Neural progenitor cell (in vitro differentiated cells): Measurements from ENCODE around the gene CACTIN. TPM values are rescaled to one million over a fixed set of nuclear protein-coding genes. Genes with fewer than 3 reads are reported as not detected.

ENCODE experiments used
- DNase-seq: peaks from one replicate; pipeline ENCODE4 v3.0.0-alpha.2; 2016; ENCODE audit warnings: low spot score
- H2AFZ ChIP-seq: fragments of 200-600 bp; sonication (generic); replicated peaks from 2 replicates; pipeline ENCODE4 v1.6.1; 2016; ENCODE audit warnings: antibody characterized with exemption
- H3F3A ChIP-seq: fragments of 200-600 bp; sonication (generic); 2 replicates; pipeline ENCODE4 v1.6.1; 2016; ENCODE audit warnings: antibody characterized with exemption, low read depth
- H3K27ac ChIP-seq: fragments of 200-600 bp; sonication (generic); 2 replicates; pipeline ENCODE4 v1.5.1; 2016; ENCODE audit warnings: mild to moderate bottlenecking
- H3K27me3 ChIP-seq: fragments of 200-600 bp; sonication (generic); 2 replicates; pipeline ENCODE4 v1.6.1; 2016; ENCODE audit warnings: mild to moderate bottlenecking, moderate library complexity
- H3K36me3 ChIP-seq: fragments of 200-600 bp; sonication (generic); 2 replicates; pipeline ENCODE4 v1.5.1; 2016
- H3K4me1 ChIP-seq: fragments of 200-600 bp; sonication (generic); 2 replicates; pipeline ENCODE4 v1.6.1; 2016; ENCODE audit warnings: mixed run types
- H3K4me2 ChIP-seq: fragments of 200-600 bp; sonication (generic); 2 replicates; pipeline ENCODE4 v1.6.1; 2016
- H3K4me3 ChIP-seq: fragments of 200-600 bp; sonication (generic); 2 replicates; pipeline ENCODE4 v1.5.1; 2016
- H3K79me2 ChIP-seq: fragments of 200-600 bp; sonication (generic); 2 replicates; pipeline ENCODE4 v1.6.1; 2016; ENCODE audit warnings: low read depth
- H3K9ac ChIP-seq: fragments of 200-600 bp; sonication (generic); 2 replicates; pipeline ENCODE4 v1.6.1; 2016
- H3K9me3 ChIP-seq: fragments of 200-600 bp; sonication (generic); 2 replicates; pipeline ENCODE4 v1.5.1; 2016; ENCODE audit warnings: low read depth
- H4K20me1 ChIP-seq: fragments of 200-600 bp; sonication (generic); 2 replicates; pipeline ENCODE4 v1.6.1; 2016; ENCODE audit warnings: low read depth
- H3K27ac Mint-ChIP-seq: 3 replicates; pipeline ENCODE4 v1.8.0; 2021; ENCODE audit warnings: mixed read lengths
- H3K27me3 Mint-ChIP-seq: 2 replicates; pipeline ENCODE4 v1.8.0; 2022; ENCODE audit warnings: low read depth, mild to moderate bottlenecking, inconsistent platforms, moderate library complexity, mixed read lengths; ENCODE audit not compliant: insufficient read depth
- H3K36me3 Mint-ChIP-seq: 3 replicates; pipeline ENCODE4 v1.8.0; 2021; ENCODE audit warnings: mixed read lengths
- H3K4me1 Mint-ChIP-seq: 3 replicates; pipeline ENCODE4 v1.8.0; 2021; ENCODE audit warnings: mixed read lengths
- H3K4me3 Mint-ChIP-seq: 3 replicates; pipeline ENCODE4 v1.8.0; 2021; ENCODE audit warnings: mild to moderate bottlenecking, moderate library complexity, mixed read lengths
- H3K9me3 Mint-ChIP-seq: 3 replicates; pipeline ENCODE4 v1.8.0; 2020; ENCODE audit warnings: mixed read lengths
- EZH2 ChIP-seq: fragments of 200-600 bp; sonication (generic); IDR thresholded peaks from 2 replicates; pipeline ENCODE4 v1.6.1; 2017; ENCODE audit warnings: antibody characterized with exemption, mild to moderate bottlenecking, moderate library complexity
- EZH2phosphoT487 ChIP-seq: fragments of 200-600 bp; sonication (generic); IDR thresholded peaks from 2 replicates; pipeline ENCODE4 v1.6.1; 2017; ENCODE audit warnings: antibody characterized with exemption
- total RNA-seq: library from RNA; depleted of rRNA; stranded (reverse); fragments of >200 nt; gene quantifications from 2 replicates; pipeline ENCODE4 v1.2.3, GENCODE V29; 2015; ENCODE audit warnings: low replicate concordance
- TF ChIP-seq, protein P1 (sequence below): fragments of 200-600 bp; sonication (generic); IDR thresholded peaks from 2 replicates; pipeline ENCODE4 v1.5.1; 2017; ENCODE audit warnings: antibody characterized with exemption, mild to moderate bottlenecking

CACTIN gene
- total RNA-seq, 1 donor from 2014 or later = 6.0 TPM

- Mint-ChIP-seq H3K27me3 (peaks cover 7% of the 10 kb centered on the region), H3K4me3 (peak overlapping the region; percentile 68), H3K4me1 (peaks cover 23% of the 10 kb centered on the region), H3K36me3 (peaks cover 7% of the 10 kb centered on the region), H3K9me3 (no peaks in the 10 kb centered on the region), H3K27ac (no peak overlapping the region)
- Histone ChIP-seq H3K9ac (no peak overlapping the region), H3K27me3 (peaks cover 58% of the 10 kb centered on the region), H3K4me1 (peaks cover 15% of the 10 kb centered on the region), H3K27ac (no peak overlapping the region), H3K4me3 (peak overlapping the region; percentile 50), H3K4me2 (peak overlapping the region; percentile 80), H3F3A (peaks cover 48% of the 10 kb centered on the region), H3K79me2 (peaks cover 6% of the 10 kb centered on the region), H2AFZ (no peak overlapping the region), H3K36me3 (no peaks in the 10 kb centered on the region), H4K20me1 (peaks cover 57% of the 10 kb centered on the region), H3K9me3 (no peaks in the 10 kb centered on the region)
- TF ChIP-seq EZH2phosphoT487 = no peak
- DNase-seq = no peak
Observed at GRCh38 chr19:3575949-3576673, 50.5 kb downstream of the CACTIN start.

GRCh38 chr19:3575260-3575741, 51.3 kb downstream of the CACTIN start:
- H3K4me3 Mint-ChIP-seq = peak overlapping the region; percentile 57
- H3K27ac Mint-ChIP-seq = no peak overlapping the region

GRCh38 chr19:3573858-3574637, 52.5 kb downstream of the CACTIN start:
- H3K27ac ChIP-seq = no peak overlapping the region
- peaks cover 6% of the 10 kb centered on the region for H3K79me2 ChIP-seq
- H3K36me3 ChIP-seq = no peaks in the 10 kb centered on the region
- peaks cover 57% of the 10 kb centered on the region for H4K20me1 ChIP-seq
- Mint-ChIP-seq H3K27ac (no peak overlapping the region), H3K36me3 (peaks cover 7% of the 10 kb centered on the region), H3K27me3 (peaks cover 7% of the 10 kb centered on the region), H3K9me3 (no peaks in the 10 kb centered on the region), H3K4me1 (peaks cover 23% of the 10 kb centered on the region), H3K4me3 (peak overlapping the region; percentile 88)
- peaks cover 15% of the 10 kb centered on the region for H3K4me1 ChIP-seq
- H3K4me2 ChIP-seq = peak overlapping the region; percentile 93
- TF ChIP-seq, protein P1, sequence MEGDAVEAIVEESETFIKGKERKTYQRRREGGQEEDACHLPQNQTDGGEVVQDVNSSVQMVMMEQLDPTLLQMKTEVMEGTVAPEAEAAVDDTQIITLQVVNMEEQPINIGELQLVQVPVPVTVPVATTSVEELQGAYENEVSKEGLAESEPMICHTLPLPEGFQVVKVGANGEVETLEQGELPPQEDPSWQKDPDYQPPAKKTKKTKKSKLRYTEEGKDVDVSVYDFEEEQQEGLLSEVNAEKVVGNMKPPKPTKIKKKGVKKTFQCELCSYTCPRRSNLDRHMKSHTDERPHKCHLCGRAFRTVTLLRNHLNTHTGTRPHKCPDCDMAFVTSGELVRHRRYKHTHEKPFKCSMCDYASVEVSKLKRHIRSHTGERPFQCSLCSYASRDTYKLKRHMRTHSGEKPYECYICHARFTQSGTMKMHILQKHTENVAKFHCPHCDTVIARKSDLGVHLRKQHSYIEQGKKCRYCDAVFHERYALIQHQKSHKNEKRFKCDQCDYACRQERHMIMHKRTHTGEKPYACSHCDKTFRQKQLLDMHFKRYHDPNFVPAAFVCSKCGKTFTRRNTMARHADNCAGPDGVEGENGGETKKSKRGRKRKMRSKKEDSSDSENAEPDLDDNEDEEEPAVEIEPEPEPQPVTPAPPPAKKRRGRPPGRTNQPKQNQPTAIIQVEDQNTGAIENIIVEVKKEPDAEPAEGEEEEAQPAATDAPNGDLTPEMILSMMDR = no peak
- no peak for TF ChIP-seq EZH2
- TF ChIP-seq EZH2phosphoT487 = no peak
- H3K9ac ChIP-seq = no peak overlapping the region
- no peaks in the 10 kb centered on the region for H3K9me3 ChIP-seq
- peaks cover 45% of the 10 kb centered on the region for H3K27me3 ChIP-seq
- no peak overlapping the region for H2AFZ ChIP-seq
- H3K4me3 ChIP-seq = peak overlapping the region; percentile 95
- H3F3A ChIP-seq = peaks cover 48% of the 10 kb centered on the region
- peak; percentile 98 for DNase-seq

More at GRCh38 chr19:3575260-3575741, 51.3 kb downstream of the CACTIN start:
- H3K27me3 Mint-ChIP-seq = peaks cover 7% of the 10 kb centered on the region
- no peak overlapping the region for H3K9ac ChIP-seq
- no peak overlapping the region for H3K4me3 ChIP-seq
- peak; percentile 59 for DNase-seq
- H3K27ac ChIP-seq = no peak overlapping the region
- peaks cover 7% of the 10 kb centered on the region for H3K36me3 Mint-ChIP-seq
- H3K27me3 ChIP-seq = peaks cover 52% of the 10 kb centered on the region
- H3K9me3 Mint-ChIP-seq = no peaks in the 10 kb centered on the region
- no peak overlapping the region for H3K4me2 ChIP-seq
- peaks cover 48% of the 10 kb centered on the region for H3F3A ChIP-seq
- no peaks in the 10 kb centered on the region for H3K36me3 ChIP-seq
- peaks cover 6% of the 10 kb centered on the region for H3K79me2 ChIP-seq
- H3K4me1 Mint-ChIP-seq = peaks cover 25% of the 10 kb centered on the region
- no peak overlapping the region for H2AFZ ChIP-seq
- H3K9me3 ChIP-seq = no peaks in the 10 kb centered on the region
- peaks cover 15% of the 10 kb centered on the region for H3K4me1 ChIP-seq
- TF ChIP-seq, protein P1 = peak; percentile 45
- TF ChIP-seq EZH2phosphoT487 = no peak
- peaks cover 57% of the 10 kb centered on the region for H4K20me1 ChIP-seq
